ENCODE results near the gene LRRC8D. TPM values are rescaled to one million over a fixed set of nuclear protein-coding genes. Genes with fewer than 3 reads are reported as not detected.

Gene LRRC8D
- total RNA-seq, 1 experiment from 2014 or later = 19.6 TPM

DNA sequence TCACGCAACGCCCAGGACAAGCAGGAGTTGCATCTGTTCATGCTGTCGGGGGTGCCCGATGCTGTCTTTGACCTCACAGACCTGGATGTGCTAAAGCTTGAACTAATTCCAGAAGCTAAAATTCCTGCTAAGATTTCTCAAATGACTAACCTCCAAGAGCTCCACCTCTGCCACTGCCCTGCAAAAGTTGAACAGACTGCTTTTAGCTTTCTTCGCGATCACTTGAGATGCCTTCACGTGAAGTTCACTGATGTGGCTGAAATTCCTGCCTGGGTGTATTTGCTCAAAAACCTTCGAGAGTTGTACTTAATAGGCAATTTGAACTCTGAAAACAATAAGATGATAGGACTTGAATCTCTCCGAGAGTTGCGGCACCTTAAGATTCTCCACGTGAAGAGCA lies 113.6 kb downstream of the LRRC8D start:
- ChIA-PET CTCF (no interaction called here), POLR2A (ENCODE audit: unreplicated experiment) (no interaction called here)
- Histone ChIP-seq H3K4me3 (ENCODE audit: low read length) (no peak overlapping the region), H3K4me2 (ENCODE audit: low read length) (no peak overlapping the region), H3K9ac (ENCODE audit: low read length) (no peak overlapping the region), H4K20me1 (ENCODE audit: low read length) (no peaks in the 10 kb centered on the region), H3K9me3 (ENCODE audit: low read length) (no peaks in the 10 kb centered on the region), H3F3A (ENCODE audit: low read length, unreplicated experiment) (no peaks in the 10 kb centered on the region), H3K27me3 (ENCODE audit: low read length) (no peaks in the 10 kb centered on the region), H3K9me2 (replicated peaks; ENCODE audit: low read length) (no peaks in the 10 kb centered on the region), H3K79me2 (ENCODE audit: low read length) (no peaks in the 10 kb centered on the region), H3K4me1 (ENCODE audit: insufficient read depth, low read length) (peaks cover 9% of the 10 kb centered on the region), H3K27ac (ENCODE audit: low read length) (no peak overlapping the region), H3K36me3 (ENCODE audit: low read depth, low read length) (peaks cover 20% of the 10 kb centered on the region), H2AFZ (ENCODE audit: low read length) (no peak overlapping the region)
- intact Hi-C loops (cut with micrococcal nuclease) = no loop called here
- ATAC-seq = no peak
- no peak for DNase-seq
- no TSS peak for BruUV-seq (replicated peaks)
- TF ChIP-seq EZH2phosphoT487 (IDR thresholded peaks at IDR 0.05; ENCODE audit: borderline replicate concordance, low read length) (no peak), CTCF (conservative IDR thresholded peaks at IDR 0.05; ENCODE audit: low read depth, low read length) (no peak), EZH2 (IDR thresholded peaks at IDR 0.05; ENCODE audit: low read length, unreplicated experiment) (no peak)

DNA sequence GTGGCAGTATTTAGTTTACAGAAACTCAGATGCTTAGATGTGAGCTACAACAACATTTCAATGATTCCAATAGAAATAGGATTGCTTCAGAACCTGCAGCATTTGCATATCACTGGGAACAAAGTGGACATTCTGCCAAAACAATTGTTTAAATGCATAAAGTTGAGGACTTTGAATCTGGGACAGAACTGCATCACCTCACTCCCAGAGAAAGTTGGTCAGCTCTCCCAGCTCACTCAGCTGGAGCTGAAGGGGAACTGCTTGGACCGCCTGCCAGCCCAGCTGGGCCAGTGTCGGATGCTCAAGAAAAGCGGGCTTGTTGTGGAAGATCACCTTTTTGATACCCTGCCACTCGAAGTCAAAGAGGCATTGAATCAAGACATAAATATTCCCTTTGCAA lies 114.4 kb downstream of the LRRC8D start:
- no peaks in the 10 kb centered on the region for H3F3A ChIP-seq (ENCODE audit: low read length, unreplicated experiment)
- intact Hi-C loops (cut with micrococcal nuclease) = no loop called here
- ChIA-PET POLR2A (ENCODE audit: unreplicated experiment) (no interaction called here), CTCF (no interaction called here)
- no peaks in the 10 kb centered on the region for H3K9me2 ChIP-seq (replicated peaks; ENCODE audit: low read length)
- no peaks in the 10 kb centered on the region for H3K79me2 ChIP-seq (ENCODE audit: low read length)
- ATAC-seq = no peak
- BruUV-seq (replicated peaks) = no TSS peak
- no peaks in the 10 kb centered on the region for H3K9me3 ChIP-seq (ENCODE audit: low read length)
- H3K4me1 ChIP-seq (ENCODE audit: insufficient read depth, low read length) = peaks cover 9% of the 10 kb centered on the region
- H2AFZ ChIP-seq (ENCODE audit: low read length) = no peak overlapping the region
- no peaks in the 10 kb centered on the region for H3K27me3 ChIP-seq (ENCODE audit: low read length)
- no peak overlapping the region for H3K4me2 ChIP-seq (ENCODE audit: low read length)
- peaks cover 20% of the 10 kb centered on the region for H3K36me3 ChIP-seq (ENCODE audit: low read depth, low read length)
- H3K9ac ChIP-seq (ENCODE audit: low read length) = no peak overlapping the region
- no peak for DNase-seq
- H3K4me3 ChIP-seq (ENCODE audit: low read length) = no peak overlapping the region
- no peaks in the 10 kb centered on the region for H4K20me1 ChIP-seq (ENCODE audit: low read length)
- TF ChIP-seq CTCF (conservative IDR thresholded peaks at IDR 0.05; ENCODE audit: low read depth, low read length) = no peak
- TF ChIP-seq EZH2phosphoT487 (IDR thresholded peaks at IDR 0.05; ENCODE audit: borderline replicate concordance, low read length) = no peak
- TF ChIP-seq EZH2 (IDR thresholded peaks at IDR 0.05; ENCODE audit: low read length, unreplicated experiment) = no peak
- no peak overlapping the region for H3K27ac ChIP-seq (ENCODE audit: low read length)

DNA sequence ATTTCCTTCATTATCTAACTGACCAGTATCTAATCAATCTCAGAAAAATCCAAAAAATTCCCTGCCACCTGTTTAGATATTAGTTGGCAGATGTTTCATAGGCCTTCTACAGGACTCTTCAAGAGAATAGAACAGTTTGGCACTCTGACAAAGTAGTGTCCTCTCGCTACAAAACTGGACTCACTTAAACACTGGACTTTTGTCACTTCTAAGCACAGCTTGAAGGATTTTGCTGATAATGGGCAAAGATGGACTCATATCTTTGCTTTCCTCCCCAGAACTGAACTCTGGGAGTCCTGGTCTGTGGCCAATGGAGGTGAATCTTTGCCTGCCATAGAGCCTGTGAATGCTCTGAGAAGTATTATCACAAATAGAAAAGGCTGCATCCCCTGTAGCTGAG lies 115.9 kb downstream of the LRRC8D start:
- H2AFZ ChIP-seq (ENCODE audit: low read length) = no peak overlapping the region
- H3K4me1 ChIP-seq (ENCODE audit: insufficient read depth, low read length) = peaks cover 9% of the 10 kb centered on the region
- TF ChIP-seq EZH2 (IDR thresholded peaks at IDR 0.05; ENCODE audit: low read length, unreplicated experiment) (no peak), EZH2phosphoT487 (IDR thresholded peaks at IDR 0.05; ENCODE audit: borderline replicate concordance, low read length) (no peak), CTCF (conservative IDR thresholded peaks at IDR 0.05; ENCODE audit: low read depth, low read length) (no peak)
- POLR2A ChIA-PET (ENCODE audit: unreplicated experiment) = no interaction called here
- no peaks in the 10 kb centered on the region for H3F3A ChIP-seq (ENCODE audit: low read length, unreplicated experiment)
- intact Hi-C loops (cut with micrococcal nuclease) = no loop called here
- no peaks in the 10 kb centered on the region for H3K79me2 ChIP-seq (ENCODE audit: low read length)
- no peaks in the 10 kb centered on the region for H4K20me1 ChIP-seq (ENCODE audit: low read length)
- no peaks in the 10 kb centered on the region for H3K9me2 ChIP-seq (replicated peaks; ENCODE audit: low read length)
- no peak overlapping the region for H3K4me2 ChIP-seq (ENCODE audit: low read length)
- H3K4me3 ChIP-seq (ENCODE audit: low read length) = no peak overlapping the region
- H3K9ac ChIP-seq (ENCODE audit: low read length) = no peak overlapping the region
- no peaks in the 10 kb centered on the region for H3K27me3 ChIP-seq (ENCODE audit: low read length)
- ATAC-seq (no peak), DNase-seq (no peak)
- no peaks in the 10 kb centered on the region for H3K9me3 ChIP-seq (ENCODE audit: low read length)
- H3K27ac ChIP-seq (ENCODE audit: low read length) = no peak overlapping the region
- CTCF ChIA-PET = no interaction called here
- H3K36me3 ChIP-seq (ENCODE audit: low read depth, low read length) = peaks cover 20% of the 10 kb centered on the region
- no TSS peak for BruUV-seq (replicated peaks)
